Measurements from ENCODE around the gene CCT3.
"Not testable (repeated sequence)": the region's sequence is repeated elsewhere in the genome, so short reads cannot be mapped to it uniquely, and the experiment has no call there.

CCT3 gene

DNA sequence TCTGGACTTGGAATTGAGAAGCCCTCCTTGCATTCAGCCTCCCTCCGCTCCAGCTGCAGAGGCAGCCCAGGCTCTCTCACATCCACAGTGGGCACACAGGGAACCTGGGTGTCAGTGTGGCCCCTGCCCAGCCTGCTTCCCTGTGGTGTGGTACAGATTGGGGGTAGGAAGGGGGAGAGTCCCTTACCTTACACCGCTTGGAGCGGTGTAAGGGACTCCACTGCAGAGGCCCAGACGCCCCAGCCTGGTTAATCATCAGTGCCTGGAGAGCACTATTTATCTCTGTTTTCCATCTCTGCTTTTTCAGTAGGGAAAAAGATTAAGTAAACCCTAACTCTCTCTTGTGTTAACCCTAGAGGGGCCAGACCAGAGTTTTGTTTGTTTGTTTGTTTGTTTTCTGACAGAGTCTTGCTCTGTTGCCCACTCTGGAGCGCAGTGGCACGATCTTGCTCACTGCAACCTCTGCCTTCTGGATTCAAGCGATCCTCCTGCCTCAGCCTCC lies 30.1 kb upstream of the CCT3 start:
- DNase-seq: no peak

DNA sequence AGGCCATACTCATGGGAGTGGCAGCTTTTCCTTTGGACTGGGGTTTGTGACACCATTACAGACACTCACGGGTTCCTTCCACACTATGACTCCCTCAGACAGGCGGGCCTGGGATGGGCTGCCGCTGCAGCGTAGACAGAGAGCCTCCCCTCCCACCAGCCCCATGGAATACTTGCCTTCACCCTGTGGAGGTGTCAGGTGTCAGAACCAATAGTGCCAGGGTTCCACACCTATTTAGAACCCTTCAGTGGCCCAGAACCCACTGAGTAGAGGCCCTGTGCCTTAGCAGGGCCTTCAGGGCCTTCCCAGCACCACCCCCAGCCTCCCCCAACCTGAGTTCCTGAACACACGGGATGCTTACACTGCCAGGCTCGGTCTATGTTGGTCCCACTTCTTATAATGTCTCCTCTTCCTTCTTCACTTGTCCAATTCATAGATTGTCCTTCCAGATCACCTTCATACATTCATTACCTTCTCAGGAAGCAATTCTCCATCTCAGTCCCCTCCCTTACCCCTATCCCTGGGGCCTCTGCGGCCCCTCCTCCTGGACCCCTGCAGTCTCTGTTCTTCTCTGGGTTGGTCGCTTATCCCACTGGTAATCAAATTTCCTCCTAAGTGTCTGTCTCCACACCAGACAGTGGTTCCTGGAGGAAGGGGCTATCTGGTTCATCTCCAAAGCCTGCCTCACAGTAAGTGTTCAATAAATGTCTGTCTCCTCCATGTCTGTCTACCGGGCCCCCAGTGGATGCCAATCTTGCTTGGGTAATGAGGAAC lies 29.5 kb upstream of the CCT3 start:
- DNase-seq: no peak

DNA sequence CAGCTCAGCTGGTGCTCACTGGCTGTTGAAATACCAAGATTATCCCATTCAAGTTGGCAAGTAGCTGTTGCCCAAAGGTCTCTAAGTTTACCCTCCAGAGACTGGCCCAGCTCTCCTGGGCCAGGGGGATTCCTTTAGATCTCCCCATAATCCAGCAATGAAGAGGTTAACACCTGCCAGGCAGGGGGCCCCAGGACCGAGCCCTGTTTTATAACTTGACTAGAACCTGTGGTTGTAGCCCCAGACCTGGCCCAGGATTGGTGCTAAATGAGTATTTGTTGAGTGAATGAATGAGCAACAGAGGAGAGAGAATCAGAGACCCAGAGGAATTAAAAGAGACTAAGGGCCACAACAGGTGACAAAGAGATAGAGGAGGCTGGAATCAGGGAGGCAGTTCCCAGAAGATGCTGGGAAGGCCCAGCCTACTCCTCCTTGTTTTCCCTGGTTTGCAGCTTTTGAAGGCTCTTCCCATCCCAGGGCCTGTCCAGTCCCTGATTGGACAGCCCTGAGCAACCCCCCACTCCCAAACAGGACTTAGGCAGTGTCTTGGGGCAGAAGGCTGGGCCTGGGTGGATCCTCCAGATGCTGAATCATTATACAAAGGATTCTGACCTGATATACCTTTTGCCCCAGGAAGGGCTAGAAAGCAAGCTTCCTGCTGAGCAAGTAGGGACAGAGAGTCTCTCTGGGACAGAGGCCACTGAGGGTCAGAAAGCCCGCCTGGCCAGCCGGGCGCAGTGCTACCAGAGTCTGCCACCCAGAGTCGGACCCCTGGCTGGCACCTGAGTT lies 28.5 kb upstream of the CCT3 start:
- DNase-seq: no peak

DNA sequence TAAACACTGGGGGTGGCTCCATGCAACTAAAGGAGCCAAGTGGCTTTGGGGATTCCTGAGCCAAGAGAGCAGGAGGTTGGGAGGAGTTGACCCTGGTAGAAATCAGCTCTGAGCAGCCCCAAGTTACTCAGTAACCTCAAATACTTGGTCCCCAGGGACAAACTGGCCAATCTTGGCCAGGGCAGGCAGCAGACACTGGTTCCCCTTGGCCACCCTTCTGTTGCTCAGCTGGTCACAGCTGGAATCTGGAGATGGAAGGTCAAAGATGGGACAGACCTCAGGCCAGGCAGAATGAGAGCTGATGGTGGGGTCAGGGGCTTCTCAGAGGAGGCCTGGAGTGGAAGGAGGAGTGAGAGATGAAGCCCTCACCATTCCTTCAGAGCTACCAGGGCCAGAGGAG lies 27.7 kb upstream of the CCT3 start:
- no peak for DNase-seq

DNA sequence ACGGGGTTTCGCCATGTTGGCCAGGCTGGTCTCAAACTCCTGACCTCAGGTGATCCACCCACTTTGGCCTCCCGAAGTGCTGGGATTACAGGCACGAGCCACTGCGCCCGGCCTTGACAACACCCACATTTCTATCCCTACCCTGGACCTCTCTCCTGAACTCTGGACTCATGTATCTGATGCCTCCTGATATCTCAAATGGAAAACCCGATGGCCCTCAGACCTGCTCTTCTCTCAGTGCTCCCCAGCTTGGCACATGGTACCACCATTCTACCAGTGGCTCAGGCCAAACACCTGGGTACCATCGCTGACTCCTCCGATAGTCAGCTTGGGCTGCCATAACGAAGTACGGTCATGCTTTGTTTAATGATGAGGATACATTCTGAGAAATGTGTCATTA lies 22.4 kb upstream of the CCT3 start:
- no peak for DNase-seq

DNA sequence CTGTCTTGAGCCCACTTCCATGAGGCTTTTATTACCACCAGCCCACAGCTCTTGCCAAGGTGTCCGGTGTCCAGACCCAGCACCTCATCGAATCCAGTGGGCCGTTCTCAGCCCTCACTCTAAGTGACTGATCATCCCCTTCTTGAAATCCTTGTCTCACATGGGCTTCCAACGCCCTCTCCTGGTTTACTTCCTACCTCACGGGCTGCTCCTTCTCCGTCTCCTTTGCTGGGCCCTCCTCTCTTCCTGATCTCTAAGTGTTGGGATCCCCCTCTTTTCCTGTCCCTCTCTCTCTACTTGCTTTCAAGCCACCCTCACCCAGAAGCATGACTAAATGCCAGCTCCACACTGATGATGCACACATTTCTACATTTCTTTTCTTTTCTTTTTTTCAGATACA lies 21.9 kb upstream of the CCT3 start:
- no peak for DNase-seq

DNA sequence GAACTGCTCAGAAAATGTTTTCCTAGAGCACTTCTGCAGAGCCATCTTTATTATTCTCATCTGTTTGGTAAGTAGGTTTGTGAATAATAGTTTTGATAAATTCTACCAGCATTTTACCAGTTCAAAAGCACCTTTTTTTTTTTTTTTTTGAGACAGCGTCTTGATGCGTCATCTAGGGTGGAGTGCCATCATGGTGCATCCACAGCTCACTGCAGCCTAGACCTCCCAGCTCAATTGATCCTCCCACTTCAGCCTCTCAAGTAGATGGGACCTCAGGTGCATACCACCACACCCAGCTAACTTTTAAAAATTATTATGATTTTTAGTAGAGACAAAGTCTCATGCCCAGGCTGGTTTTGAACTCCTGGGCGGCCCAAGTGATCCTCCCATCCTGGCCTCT lies 21.2 kb upstream of the CCT3 start:
- DNase-seq: no peak

DNA sequence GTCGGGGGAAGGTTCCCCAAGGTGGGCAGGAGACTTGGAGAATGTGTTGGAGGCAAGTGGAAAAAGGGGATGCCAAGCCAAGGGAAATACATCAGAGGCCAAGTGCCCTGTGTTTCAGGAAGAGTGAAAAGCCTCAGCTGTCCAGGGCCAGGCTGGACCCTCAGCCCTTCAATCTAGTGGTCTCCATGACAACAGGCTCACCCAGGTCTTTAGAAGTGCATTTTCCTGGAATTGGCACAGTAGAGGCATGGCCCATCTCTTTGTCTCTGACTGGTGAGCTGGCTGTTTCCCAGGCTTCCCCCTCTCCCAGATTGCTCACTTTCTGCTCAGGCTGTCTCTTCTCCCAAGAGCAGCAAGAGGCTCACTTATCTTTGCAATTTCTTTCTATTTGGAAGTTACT lies 20.5 kb upstream of the CCT3 start:
- DNase-seq: no peak

DNA sequence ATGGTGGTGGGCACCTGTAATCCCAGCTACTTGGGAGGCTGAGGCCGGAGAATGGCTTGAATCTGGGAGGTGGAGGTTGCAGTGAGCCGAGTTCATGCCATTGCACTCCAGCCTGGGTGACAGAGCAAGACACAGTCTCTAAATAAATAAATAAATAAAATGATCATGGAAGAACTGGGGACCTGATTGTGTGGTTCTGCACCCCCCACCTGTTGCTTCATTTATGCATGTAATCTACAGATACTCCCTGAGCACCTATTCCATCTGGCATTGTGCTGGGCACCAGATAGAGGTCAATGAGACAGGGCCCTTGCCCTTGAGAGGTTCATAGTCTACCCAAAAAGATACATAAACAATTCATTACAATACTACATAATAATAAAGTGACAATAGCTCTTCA lies 19.9 kb upstream of the CCT3 start:
- no peak for DNase-seq

DNA sequence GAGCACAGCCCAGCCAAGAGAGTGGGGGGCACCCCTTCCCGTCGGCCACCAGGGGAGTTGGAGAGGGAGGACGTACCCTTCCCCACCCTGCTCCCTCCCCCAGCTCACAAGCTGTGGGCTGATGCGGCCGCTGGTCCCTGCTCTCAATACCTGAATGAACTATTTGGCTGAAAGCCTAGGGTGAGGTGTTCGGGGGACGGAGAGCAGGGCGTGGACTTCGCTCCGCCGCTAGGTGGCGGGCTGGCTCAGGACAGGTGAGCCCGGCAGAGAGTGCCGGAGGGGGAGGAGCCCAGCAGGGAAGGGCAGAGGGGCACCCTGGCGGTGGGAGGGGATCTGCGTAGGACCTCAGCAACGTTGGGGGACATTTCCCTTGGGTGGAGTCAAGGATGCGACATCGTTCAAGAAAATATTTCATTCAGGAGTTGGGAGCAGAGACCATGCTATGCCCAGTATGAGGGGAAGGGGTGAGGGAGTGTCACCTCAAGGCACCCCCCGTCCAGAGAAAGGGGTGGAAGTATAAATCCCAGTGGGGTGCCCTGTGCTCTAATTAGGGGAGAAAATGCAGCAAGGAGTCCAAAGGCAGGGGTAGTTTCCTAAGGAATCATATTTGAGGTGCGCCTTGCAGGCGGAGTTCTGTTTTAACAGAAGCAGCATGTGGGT lies 18.9 kb upstream of the CCT3 start:
- DNase-seq: peak; percentile 93

DNA sequence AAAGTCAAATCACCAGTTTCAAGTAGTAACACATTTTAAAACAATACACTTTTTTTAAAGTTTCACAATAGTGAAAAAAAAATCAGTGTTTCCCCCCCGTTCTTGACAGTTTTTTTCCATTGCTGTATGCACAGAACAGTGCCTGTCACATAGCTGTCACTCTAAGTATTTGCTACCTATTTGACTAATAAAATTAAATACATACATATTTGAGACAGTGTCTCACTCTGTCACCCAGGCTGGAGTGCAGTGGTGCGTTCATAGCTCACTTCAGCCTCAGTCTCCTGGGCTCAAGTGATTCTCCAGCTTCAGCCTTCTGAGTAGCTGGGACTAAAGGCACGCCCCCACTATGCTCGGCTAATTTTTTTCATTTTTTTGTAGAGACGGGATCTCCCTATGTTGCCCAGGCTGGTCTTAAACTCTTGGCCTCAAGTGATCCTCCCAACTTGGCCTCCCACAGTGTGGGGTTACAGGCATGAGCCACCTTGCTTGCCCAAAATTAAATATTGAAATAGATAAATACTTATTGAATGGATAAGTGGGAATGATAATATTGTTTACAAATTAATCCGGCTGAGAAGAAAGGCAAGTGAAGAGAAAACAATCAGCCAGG lies 18.3 kb upstream of the CCT3 start:
- DNase-seq: no peak

DNA sequence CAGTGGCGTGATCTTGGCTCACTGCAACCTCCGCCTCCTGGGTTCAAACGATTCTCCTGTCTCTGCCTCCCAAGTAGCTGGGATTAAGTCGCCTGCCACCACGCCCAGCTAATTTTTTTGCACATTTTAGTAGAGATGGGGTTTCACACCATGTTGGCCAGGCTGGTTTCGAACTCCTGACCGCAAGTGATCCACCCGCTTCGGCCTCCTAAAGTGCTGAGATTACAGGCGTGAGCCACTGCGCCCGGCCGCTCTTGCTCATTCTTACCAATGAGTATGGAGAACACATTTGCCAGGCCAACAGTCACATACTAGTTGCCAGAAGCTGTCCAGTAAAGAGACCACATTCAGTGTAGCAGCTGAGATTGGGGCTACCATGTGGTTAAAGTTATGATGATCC lies 14.4 kb upstream of the CCT3 start:
- DNase-seq: not testable (repeated sequence)

DNA sequence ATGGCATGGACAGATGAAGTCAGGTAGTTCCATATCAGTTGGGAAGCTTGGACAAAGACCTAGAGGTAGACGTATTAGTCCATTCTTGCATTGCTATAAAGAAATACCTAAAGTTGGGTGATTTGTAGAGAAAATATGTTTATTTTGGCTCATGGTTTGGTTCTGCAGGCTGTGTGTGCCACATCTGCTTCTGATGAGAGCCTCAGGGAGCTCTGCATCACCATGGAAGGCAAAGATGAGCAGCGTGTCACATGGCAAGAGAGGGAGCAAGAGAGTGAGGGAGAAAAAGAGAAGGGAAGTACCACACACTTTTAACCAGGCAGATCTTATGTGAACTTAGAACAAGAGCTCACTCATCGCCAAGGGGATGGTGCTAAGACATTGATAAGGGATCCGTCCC lies 9.2 kb upstream of the CCT3 start:
- DNase-seq: no peak

DNA sequence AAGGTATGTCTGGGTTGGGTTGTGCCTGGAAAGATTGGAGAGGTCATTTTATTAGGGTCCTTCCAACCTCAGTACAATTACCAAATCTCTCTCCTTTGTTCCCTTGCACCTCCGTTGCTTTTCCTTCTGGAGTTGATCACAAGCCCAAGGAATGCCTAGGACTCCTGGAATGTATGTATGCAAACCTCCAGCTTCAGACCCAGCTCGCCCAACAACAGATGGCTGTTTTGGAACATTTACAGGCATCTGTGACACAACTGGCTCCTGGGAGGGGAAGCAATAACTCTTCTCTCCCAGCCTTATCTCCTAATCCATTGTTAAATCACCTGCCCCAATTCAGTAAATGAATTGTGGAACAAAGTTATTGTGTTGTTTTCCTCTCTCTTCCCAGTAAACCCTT lies 8.5 kb upstream of the CCT3 start:
- no peak for DNase-seq

DNA sequence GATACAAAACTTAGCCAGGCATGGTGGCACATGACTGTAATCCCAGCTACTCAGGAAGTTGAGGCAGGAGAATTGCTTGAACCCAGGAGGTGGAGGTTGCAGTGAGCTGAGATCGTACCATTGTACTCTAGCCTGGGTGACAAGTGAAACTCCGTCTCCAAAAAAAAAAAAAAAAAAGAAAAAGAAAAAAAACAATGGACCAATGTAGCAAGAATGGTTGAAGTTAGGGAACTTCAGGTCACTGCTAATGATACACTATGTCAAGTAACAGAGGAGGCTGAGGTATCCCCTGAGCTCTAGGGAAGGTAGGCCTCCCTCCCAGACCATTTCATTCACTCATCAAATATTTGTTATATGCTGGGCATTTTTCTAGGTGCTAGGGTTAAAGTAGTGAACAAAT lies 7.9 kb upstream of the CCT3 start:
- not testable (repeated sequence) for DNase-seq

DNA sequence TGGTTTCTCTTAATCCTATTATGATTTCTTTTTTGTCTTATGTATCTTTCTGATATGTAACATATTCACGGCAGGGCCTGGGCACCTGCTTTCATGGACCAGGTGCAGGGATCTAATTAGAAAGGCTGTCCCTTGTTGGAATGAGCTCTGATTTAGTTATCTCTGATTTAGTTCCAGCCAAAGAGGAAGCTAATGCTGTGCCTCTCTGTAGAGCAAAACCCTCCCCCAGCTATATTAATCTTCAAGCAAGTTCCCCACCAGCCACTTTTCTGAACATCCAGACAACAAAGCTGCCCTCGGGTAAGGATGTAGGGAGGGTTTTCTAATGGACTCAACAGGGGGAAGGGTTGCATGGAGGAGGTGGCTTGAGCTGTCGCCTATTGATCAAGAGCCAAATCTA lies 6.3 kb upstream of the CCT3 start:
- DNase-seq: no peak

DNA sequence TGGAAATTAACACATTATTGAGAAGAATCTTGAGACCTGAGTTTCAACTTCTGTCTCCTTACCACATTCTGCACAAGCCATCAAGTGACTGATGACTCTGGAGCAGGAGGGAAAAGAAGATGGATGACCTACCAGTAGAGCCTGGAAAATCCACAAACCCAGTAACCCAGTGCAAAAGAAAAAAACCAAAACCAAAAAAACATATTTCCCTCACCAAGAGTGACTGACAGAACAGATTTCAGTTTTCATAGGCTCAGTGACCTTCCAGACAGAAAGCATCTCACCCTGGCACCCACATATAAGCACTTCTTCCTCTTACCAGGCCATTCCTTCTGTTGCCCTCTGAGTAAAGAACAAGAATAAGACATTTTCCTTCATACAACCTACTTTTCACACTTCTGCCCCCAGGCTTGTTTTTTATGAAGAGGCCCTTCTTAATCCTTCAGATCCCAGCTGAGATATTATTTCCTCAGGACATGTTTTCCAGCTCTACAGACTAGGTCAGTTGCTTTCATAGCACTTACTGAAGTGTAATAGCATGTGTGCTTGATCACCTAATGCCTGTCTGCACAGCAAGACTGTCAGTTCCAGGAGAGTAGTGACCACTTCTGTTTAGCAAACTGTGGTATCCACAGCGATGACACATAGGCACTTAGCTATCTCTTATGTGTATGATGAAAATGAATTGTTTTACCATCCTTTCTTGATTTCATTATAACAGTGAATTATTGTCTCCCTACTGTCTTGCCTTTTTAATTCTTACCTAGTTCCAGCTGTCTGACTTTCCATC lies 4.3 kb upstream of the CCT3 start:
- no peak for DNase-seq

DNA sequence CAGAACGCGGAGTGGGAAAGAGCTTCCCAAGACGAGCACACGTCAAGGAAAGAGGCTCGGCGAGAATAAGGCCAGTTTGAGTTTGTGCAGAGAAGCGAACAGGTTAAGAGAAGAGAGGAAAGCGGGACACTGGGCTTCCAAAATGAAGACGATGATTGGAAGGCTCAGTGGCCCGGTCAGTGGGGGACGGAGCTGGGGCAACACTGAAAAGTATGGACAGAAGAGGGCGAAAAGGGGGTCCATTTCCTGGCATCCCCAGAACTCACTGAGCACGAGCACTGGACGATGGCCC lies 258 bp downstream of the CCT3 start:
- DNase-seq: peak; percentile 62

DNA sequence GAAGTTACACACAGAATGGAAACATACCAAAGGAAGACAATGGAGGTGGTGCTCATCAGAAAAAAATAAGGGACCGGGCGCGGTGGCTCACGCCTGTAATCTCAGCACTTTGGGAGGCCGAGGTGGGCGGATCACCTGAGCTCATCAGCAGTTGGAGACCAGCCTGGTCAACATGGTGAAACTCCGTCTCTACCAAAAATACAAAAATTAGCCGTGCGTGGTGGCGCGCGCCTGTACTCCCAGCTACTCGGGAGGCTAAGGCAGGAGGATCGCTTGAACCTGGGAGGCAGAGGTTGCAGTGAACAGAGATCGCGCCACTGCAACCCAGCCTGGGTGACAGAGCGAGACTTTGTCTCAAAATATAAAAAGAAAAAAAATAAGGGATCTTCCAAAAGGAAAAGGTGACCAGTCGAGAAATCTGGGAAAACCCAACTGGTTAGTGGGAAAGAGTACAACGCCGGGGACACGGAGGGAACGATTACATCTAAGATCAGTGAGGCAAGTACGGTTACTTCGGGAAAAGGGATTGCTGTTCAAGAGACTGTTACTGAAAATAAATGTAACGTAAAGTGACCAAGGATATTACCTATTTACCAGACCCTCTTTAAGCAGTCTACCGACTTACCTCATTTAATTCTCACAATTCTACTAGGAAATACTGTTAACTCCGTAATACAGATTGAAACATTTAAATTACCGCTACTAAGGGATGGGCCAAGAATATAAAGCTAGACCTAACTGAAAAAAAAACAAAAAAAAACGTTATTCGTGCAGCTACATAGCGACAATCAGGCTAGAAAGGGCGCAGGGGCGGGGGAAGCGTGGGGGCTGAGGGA lies 822 bp downstream of the CCT3 start:
- DNase-seq: no peak

DNA sequence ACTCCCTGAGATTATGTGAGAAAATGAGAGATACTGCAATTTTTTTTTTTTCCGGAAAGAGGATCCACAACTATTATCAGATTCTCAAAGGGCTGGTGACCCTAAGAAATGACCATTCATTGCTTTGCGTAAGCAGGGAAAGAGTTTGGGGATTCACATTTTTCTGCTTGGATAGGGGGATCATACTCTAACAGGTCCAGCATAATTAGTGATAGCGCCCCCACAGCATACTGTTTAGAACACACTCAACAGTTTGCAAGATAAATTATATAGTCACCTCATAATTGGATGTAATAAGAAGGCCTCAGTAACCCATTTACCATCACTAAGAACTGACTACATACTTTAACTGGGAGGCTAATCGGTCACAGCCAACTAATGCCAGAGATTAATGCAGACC lies 1.9 kb downstream of the CCT3 start:
- DNase-seq: no peak

DNA sequence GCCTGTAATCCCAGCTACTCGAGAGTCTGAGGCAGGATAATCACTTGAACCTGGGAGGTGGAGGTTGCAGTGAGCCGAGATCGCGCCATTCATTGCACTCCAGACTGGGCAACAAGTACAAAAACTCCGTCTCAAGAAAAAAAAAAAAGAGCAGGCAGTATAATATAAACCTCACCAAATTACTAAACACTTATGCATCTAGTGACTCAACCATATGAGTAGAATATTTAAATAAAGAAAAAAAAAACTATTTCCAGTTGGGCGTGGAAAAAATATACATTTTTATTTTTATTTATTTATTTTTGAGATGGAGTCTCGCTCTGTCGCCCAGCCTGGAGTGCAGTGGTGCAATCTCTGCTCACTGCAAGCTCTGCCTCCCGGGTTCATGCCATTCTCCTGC lies 14.9 kb downstream of the CCT3 start:
- DNase-seq: not testable (repeated sequence)

DNA sequence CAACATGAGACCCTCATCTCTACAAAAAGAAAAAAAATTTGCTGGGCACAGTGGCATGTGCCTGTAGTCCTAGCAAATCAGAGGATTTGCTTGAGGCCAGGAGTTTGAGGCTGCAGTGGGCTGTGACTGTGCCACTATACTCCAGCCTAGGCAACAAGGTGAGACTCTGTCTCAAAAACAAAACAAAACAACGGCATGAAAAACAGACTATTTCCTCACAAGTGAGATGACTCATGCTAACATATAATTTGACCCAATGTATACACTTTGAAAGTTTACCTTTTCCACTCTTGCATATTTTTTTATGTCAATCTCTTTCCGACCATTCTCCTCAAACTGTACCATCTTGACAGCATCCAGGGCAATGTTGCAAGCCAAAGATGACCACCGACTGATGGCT lies 17.5 kb downstream of the CCT3 start:
- DNase-seq: no peak
